Endothelial cell of umbilical vein (primary cell): ENCODE results near the gene CA14. TPM values are rescaled to one million over a fixed set of nuclear protein-coding genes. Genes with fewer than 3 reads are reported as not detected.

Experiments used
- BruUV-seq: library from RNA; stranded (reverse); fragments of 400-500 nt; replicated peaks from 2 replicates; lab custom pipeline; 2021; lab: Mats Ljungman, UMichigan
- CTCF ChIA-PET: fragments of 300-600, 350-600 bp; sonication (Branson Sonifier 250); formaldehyde crosslinking; loops from one replicate; lab custom pipeline; 2021; ENCODE audit warnings: antibody characterized with exemption, inconsistent platforms; lab: Charles Lee
- POLR2A ChIA-PET: fragments of 300-600, 350-600 bp; sonication (Branson Sonifier 250); formaldehyde crosslinking; loops from one replicate; lab custom pipeline; 2021; ENCODE audit warnings: antibody characterized with exemption, inconsistent platforms; lab: Charles Lee
- DNase-seq: peaks from one replicate; pipeline ENCODE4 v3.0.0-alpha.2; 2011; ENCODE audit warnings: low read depth, low spot score
- FAIRE-seq: peaks from 2 replicates; lab custom pipeline; 2011; peaks lifted over from hg19 to GRCh38; lab: Jason Lieb, UNC
- H2AFZ ChIP-seq: 2 replicates; pipeline ENCODE4 v1.6.0; 2012; ENCODE audit warnings: low read depth, low read length, control low read depth, inconsistent platforms
- H3K27ac ChIP-seq: 2 replicates; pipeline ENCODE4 v1.5.1; 2011; ENCODE audit warnings: low read depth, mild to moderate bottlenecking, control low read depth, low read length, moderate library complexity; ENCODE audit not compliant: insufficient read depth
- H3K27me3 ChIP-seq, 2 experiments: 2 replicates each; pipeline versions ENCODE4 v1.6.0 to v1.6.1; 2011; ENCODE audit warnings: low read length in 2 of 2, mixed read lengths in 1 of 2; ENCODE audit not compliant: control insufficient read depth in 2 of 2, insufficient read depth in 2 of 2
- H3K36me3 ChIP-seq, 2 experiments: 2 replicates in 1 of 2; 3 replicates in 1 of 2; pipeline ENCODE4 v1.5.1; 2011; ENCODE audit warnings: low read length in 2 of 2, mild to moderate bottlenecking in 1 of 2, moderate library complexity in 1 of 2; ENCODE audit not compliant: control insufficient read depth in 2 of 2, insufficient read depth in 2 of 2; ENCODE audit errors: extremely low read depth in 1 of 2
- H3K4me1 ChIP-seq: 3 replicates; pipeline ENCODE4 v1.5.1; 2011; ENCODE audit warnings: mild to moderate bottlenecking, low read length; ENCODE audit not compliant: control insufficient read depth, insufficient read depth; ENCODE audit errors: extremely low read depth
- H3K4me2 ChIP-seq: 2 replicates; pipeline ENCODE4 v1.6.1; 2011; ENCODE audit warnings: low read length, control low read depth, mixed read lengths; ENCODE audit not compliant: insufficient read depth
- H3K4me3 ChIP-seq, 3 experiments: fragments of 200-600 bp in 1 of 3; sonication (generic), shearing (Covaris generic) in 1 of 3; replicated peaks in 1 of 3; 2 replicates each; pipeline ENCODE4 v1.5.1; 2011 to 2016; ENCODE audit warnings: control low read depth in 3 of 3, low read length in 3 of 3, mild to moderate bottlenecking in 2 of 3, inconsistent platforms in 1 of 3, low read depth in 1 of 3, moderate library complexity in 1 of 3; ENCODE audit not compliant: insufficient read depth in 1 of 3
- H3K79me2 ChIP-seq: 2 replicates; pipeline ENCODE4 v1.6.0; 2012; ENCODE audit warnings: low read length, inconsistent platforms; ENCODE audit not compliant: control insufficient read depth, insufficient read depth
- H3K9ac ChIP-seq: replicated peaks from 2 replicates; pipeline ENCODE3; 2011; ENCODE audit warnings: low read length, control low read depth; ENCODE audit not compliant: insufficient read depth; ENCODE audit errors: extremely low read depth
- H3K9me1 ChIP-seq: replicated peaks from 3 replicates; pipeline ENCODE4 v1.6.0; 2011; ENCODE audit warnings: mild to moderate bottlenecking, low read length; ENCODE audit not compliant: control insufficient read depth, insufficient read depth; ENCODE audit errors: extremely low read depth
- H3K9me3 ChIP-seq: replicated peaks from 2 replicates; pipeline ENCODE4 v1.5.1; 2012; ENCODE audit warnings: low read length, inconsistent platforms; ENCODE audit not compliant: control insufficient read depth, insufficient read depth
- H4K20me1 ChIP-seq: replicated peaks from 2 replicates; pipeline ENCODE3; 2011; ENCODE audit warnings: mild to moderate bottlenecking, low read length; ENCODE audit not compliant: control insufficient read depth, insufficient read depth; ENCODE audit errors: extremely low read depth
- EZH2 ChIP-seq: IDR thresholded peaks from 2 replicates; pipeline ENCODE4 v1.6.1; 2012; ENCODE audit warnings: borderline replicate concordance, low read depth, mild to moderate bottlenecking, moderate library complexity, low read length, inconsistent platforms; ENCODE audit not compliant: severe bottlenecking
- FOS ChIP-seq: IDR thresholded peaks from 2 replicates; pipeline ENCODE4 v1.6.1; 2011; ENCODE audit warnings: mild to moderate bottlenecking, low read length, moderate library complexity, borderline replicate concordance; ENCODE audit not compliant: insufficient read depth
- GATA2 ChIP-seq: IDR thresholded peaks from 2 replicates; pipeline ENCODE4 v1.7.0; 2011; ENCODE audit warnings: low read depth, mild to moderate bottlenecking, moderate library complexity, mixed read lengths, low read length; ENCODE audit not compliant: insufficient read length, insufficient read depth
- JUN ChIP-seq: IDR thresholded peaks from 2 replicates; pipeline ENCODE4 v1.6.1; 2011; ENCODE audit warnings: borderline replicate concordance, low read depth; ENCODE audit not compliant: insufficient read length, insufficient read depth
- MYC ChIP-seq: IDR thresholded peaks from one replicate; pipeline ENCODE4 v1.6.1; 2011; ENCODE audit warnings: mild to moderate bottlenecking, low read depth, low read length
- POLR2A ChIP-seq: IDR thresholded peaks from 2 replicates; pipeline ENCODE4 v1.6.1; 2012; ENCODE audit warnings: low read depth, mild to moderate bottlenecking, control low read depth, low read length
- POLR2AphosphoS5 ChIP-seq: IDR thresholded peaks from 2 replicates; pipeline ENCODE4 v1.6.1; 2012; ENCODE audit warnings: low read depth, mild to moderate bottlenecking, control low read depth, low read length, moderate library complexity; ENCODE audit not compliant: insufficient read depth
- dilution Hi-C: fragments of 300-500 bp; cut with MboI; formaldehyde crosslinking; loops from one replicate; pipeline ENCODE4 v1.15.0; 2019; ENCODE audit warnings: low sequenced_read_pairs; ENCODE audit not compliant: extremely low pct_ligation_motif_present
- intact Hi-C: fragments of 100-400 bp; cut with micrococcal nuclease; formaldehyde crosslinking; loops from one replicate; pipeline ENCODE4 v1.10.0; 2022
- polyA plus RNA-seq, 4 experiments: library from polyadenylated mRNA; depleted of rRNA in 3 of 4; stranded (reverse) in 3 of 4; unstranded in 1 of 4; fragments of >200 nt; gene quantifications; 2 replicates each; pipeline versions ENCODE4 v1.2.1 to v1.2.3, GENCODE V29; 2011 to 2012; ENCODE audit warnings: missing spikeins in 1 of 4
- total RNA-seq: library from RNA; stranded (reverse); gene quantifications from 2 replicates; pipeline ENCODE4 v1.2.3, GENCODE V29; 2021
- TF ChIP-seq, protein P1 (sequence below): IDR thresholded peaks from 2 replicates; pipeline ENCODE4 v1.6.1; 2011; ENCODE audit not compliant: insufficient read depth, insufficient read length
- TF ChIP-seq, protein P2 (sequence below), 2 donors: IDR thresholded peaks; 1 replicate in 1 of 2; 2 replicates in 1 of 2; pipeline ENCODE4 v1.5.1; 2011; ENCODE audit warnings: low read length in 2 of 2, mild to moderate bottlenecking in 2 of 2, moderate library complexity in 2 of 2, control low read depth in 1 of 2, inconsistent platforms in 1 of 2, low read depth in 1 of 2; ENCODE audit not compliant: insufficient read depth in 1 of 2; ENCODE audit errors: extremely low read depth in 1 of 2

Gene CA14
- total and polyA plus RNA-seq, 2 donors (not counting 3 experiments of a cell fraction or from before 2014, with no cell fraction given): not detected

DNA sequence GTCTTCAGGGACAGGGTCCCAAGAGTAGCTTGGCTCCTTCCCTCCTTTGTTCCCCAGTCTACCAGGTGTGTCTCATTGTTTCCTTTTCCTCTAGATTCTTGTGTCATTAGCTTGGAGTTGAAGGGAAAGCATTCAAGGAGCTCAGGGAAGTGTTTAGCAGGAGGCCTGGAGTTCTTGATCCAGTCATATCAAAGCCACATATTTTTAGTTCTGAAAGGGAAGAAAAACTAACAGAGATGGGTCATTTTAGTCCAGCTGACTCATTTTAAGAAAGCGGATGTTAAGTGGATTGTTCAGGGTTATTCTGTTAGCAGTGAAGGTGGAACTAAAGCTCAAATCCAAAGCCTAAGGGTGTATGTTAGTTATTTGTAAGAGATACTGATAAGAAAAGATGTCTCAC lies 15.7 kb downstream of the CA14 start:
- H3K4me3 ChIP-seq: peak overlapping the region in 2 of 3 experiments; percentile 41 to 60
- H2AFZ ChIP-seq: peak overlapping the region; percentile 73

DNA sequence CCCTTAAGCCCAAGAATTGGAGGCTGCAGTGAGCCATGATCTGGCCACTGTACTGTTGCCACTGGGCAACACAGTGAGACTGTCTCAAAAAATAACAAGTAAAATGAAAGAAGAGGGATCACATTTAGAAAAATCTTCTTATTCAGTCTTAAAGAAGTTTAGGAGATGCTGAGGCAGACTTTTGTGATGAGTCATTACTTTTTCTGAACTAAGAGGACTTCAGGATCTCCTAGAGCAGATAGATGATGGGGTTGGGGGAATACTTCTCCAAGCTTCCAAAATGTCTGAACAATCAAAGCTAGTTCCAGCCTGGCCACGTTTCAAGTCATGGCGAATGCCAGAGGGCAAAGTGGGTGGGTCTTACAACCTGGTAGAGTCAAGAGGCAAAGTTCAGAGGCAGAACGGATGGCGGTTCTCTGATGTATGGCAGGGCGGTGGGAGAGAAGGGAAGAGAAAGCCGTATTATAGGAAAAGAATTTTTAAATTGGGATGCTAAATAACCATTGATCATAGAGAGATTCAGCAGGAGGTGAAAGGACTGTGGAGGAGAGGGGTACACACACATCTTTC lies 22.6 kb downstream of the CA14 start:
- Histone ChIP-seq H3K27me3 (peaks cover 0 to 8% of the 10 kb centered on the region in 2 experiments), H3K9me3 (no peaks in the 10 kb centered on the region), H3K27ac (no peak overlapping the region), H3K4me2 (no peak overlapping the region), H4K20me1 (no peaks in the 10 kb centered on the region), H3K4me3 (no peak overlapping the region), H2AFZ (no peak overlapping the region), H3K4me1 (peaks cover 10% of the 10 kb centered on the region), H3K9ac (no peak overlapping the region), H3K9me1 (no peaks in the 10 kb centered on the region), H3K79me2 (no peaks in the 10 kb centered on the region), H3K36me3 (peaks cover 0 to 1% of the 10 kb centered on the region in 2 experiments)
- no TSS peak for BruUV-seq
- CTCF ChIA-PET: interaction anchor here (16.3 kb wide), 1 partner anchor 23 kb away, joined by 466 read pairs; the partner anchor contains the start of gene CA14
- FAIRE-seq: no peak
- DNase-seq: no peak
- dilution Hi-C loops (no loop called here), intact Hi-C loops (no loop called here)
- POLR2A ChIA-PET: no interaction called here
- TF ChIP-seq FOS (no peak), POLR2A (no peak), POLR2AphosphoS5 (no peak), JUN (no peak), EZH2 (no peak), GATA2 (no peak), MYC (no peak)
- TF ChIP-seq, protein P1, sequence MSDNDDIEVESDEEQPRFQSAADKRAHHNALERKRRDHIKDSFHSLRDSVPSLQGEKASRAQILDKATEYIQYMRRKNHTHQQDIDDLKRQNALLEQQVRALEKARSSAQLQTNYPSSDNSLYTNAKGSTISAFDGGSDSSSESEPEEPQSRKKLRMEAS: no peak
- TF ChIP-seq, protein P2, sequence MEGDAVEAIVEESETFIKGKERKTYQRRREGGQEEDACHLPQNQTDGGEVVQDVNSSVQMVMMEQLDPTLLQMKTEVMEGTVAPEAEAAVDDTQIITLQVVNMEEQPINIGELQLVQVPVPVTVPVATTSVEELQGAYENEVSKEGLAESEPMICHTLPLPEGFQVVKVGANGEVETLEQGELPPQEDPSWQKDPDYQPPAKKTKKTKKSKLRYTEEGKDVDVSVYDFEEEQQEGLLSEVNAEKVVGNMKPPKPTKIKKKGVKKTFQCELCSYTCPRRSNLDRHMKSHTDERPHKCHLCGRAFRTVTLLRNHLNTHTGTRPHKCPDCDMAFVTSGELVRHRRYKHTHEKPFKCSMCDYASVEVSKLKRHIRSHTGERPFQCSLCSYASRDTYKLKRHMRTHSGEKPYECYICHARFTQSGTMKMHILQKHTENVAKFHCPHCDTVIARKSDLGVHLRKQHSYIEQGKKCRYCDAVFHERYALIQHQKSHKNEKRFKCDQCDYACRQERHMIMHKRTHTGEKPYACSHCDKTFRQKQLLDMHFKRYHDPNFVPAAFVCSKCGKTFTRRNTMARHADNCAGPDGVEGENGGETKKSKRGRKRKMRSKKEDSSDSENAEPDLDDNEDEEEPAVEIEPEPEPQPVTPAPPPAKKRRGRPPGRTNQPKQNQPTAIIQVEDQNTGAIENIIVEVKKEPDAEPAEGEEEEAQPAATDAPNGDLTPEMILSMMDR (IDR thresholded peaks at IDR 0.05; ENCODE audit: extremely low read depth in 1 of 2, insufficient read depth in 1 of 2, low read depth in 1 of 2, low read length in 2 of 2): no peak

More for the DNA sequence above, 15.7 kb downstream of the CA14 start:
- Histone ChIP-seq H3K79me2 (peaks cover 3% of the 10 kb centered on the region), H3K9ac (no peak overlapping the region), H3K9me1 (no peaks in the 10 kb centered on the region), H3K9me3 (no peaks in the 10 kb centered on the region), H3K4me2 (peak overlapping the region; percentile 75), H3K27me3 (no peaks in the 10 kb centered on the region), H3K27ac (peak overlapping the region; percentile 40), H4K20me1 (no peaks in the 10 kb centered on the region), H3K36me3 (peaks cover 0 to 1% of the 10 kb centered on the region in 2 experiments), H3K4me1 (peaks cover 29% of the 10 kb centered on the region)
- dilution Hi-C loops: no loop called here
- FAIRE-seq (no peak), DNase-seq (peak; percentile 31)
- no peak for TF ChIP-seq GATA2
- peak; percentile 21 for TF ChIP-seq FOS
- BruUV-seq: no TSS peak
- intact Hi-C loops: no loop called here
- ChIA-PET POLR2A (interaction anchor here (0.5 to 1.1 kb wide), 2 partner anchors 11 to 76 kb away, joined by 3 to 5 read pairs; no protein-coding TSS in a partner anchor), CTCF (interaction anchor here (2.3 to 16.3 kb wide), 2 partner anchors 9 to 16 kb away, joined by 26 to 466 read pairs; partner anchors contain the start of genes CA14 and CIART)
